Lower leg skin (tissue), 4 donors: ENCODE measurements around the gene PDXK. TPM values are rescaled to one million over a fixed set of nuclear protein-coding genes. Genes with fewer than 3 reads are reported as not detected.

Experiments used
- DNase-seq, 2 donors: peaks; one replicate each; pipeline ENCODE4 v3.0.0-alpha.2; 2019; ENCODE audit warnings: low spot score in 2 of 2
- H3K4me3 ChIP-seq: fragments of 200-600 bp; sonication (generic); 2 replicates; pipeline ENCODE4 v1.5.1; 2017; ENCODE audit warnings: mild to moderate bottlenecking, low read depth; ENCODE audit not compliant: poor library complexity, severe bottlenecking
- POLR2A ChIP-seq, 2 donors: fragments of 450-650 bp; IDR thresholded peaks; one replicate each; pipeline ENCODE4 v1.6.1; 2016 to 2017; ENCODE audit warnings: antibody characterized with exemption in 2 of 2, mild to moderate bottlenecking in 1 of 2, moderate library complexity in 1 of 2
- WGBS, 2 donors: methylation state at CpG; one replicate each; pipeline ENCODE4 v1.1.5; 2018; 5-methylcytosine and 5-hydroxymethylcytosine counted together
- intact Hi-C: fragments of 100-400 bp; cut with DNase I; formaldehyde crosslinking; loops from one replicate; pipeline ENCODE4 v1.15.0; 2023; ENCODE audit warnings: low total_unique reads
- total RNA-seq, 4 donors: library from RNA; depleted of rRNA; stranded (reverse); fragments of >200 nt; gene quantifications; one replicate each; pipeline ENCODE4 v1.1.0, GENCODE V29; 2016
- TF ChIP-seq, protein P1 (sequence below), 3 donors: fragments of 450-650 bp; IDR thresholded peaks; one replicate each; pipeline ENCODE4 v1.5.1; 2016; ENCODE audit warnings: antibody characterized with exemption in 3 of 3, mild to moderate bottlenecking in 3 of 3, moderate library complexity in 2 of 3

Gene PDXK
- total RNA-seq, 4 donors from 2014 or later: 19.5 to 55.6 (median 42.1) TPM

DNA sequence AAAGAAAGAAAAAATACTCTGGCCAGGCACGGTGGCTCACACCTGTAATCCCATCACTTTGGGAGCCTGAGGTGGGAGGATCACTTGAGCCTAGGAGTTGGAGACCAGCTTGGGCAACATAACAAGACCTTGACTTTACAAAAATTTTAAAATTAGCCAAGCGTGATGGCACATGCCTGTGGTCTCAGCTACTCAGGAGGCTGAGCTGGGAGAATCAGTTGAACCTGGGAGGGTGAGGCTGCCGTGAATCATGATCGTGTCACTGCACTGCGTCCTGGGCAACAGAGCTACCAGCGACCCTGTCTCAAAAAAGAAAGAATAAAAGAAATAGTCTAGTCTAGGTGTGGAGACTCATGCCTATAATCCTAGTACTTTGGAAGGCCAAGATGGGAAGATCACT is 37.3 kb upstream of the PDXK start:
- intact Hi-C loops: no loop called here
- no peak overlapping the region for H3K4me3 ChIP-seq
- 94 to 95% methylated on average over 6 of the region's 6 CpGs for WGBS, 2 donors
- TF ChIP-seq, protein P1, sequence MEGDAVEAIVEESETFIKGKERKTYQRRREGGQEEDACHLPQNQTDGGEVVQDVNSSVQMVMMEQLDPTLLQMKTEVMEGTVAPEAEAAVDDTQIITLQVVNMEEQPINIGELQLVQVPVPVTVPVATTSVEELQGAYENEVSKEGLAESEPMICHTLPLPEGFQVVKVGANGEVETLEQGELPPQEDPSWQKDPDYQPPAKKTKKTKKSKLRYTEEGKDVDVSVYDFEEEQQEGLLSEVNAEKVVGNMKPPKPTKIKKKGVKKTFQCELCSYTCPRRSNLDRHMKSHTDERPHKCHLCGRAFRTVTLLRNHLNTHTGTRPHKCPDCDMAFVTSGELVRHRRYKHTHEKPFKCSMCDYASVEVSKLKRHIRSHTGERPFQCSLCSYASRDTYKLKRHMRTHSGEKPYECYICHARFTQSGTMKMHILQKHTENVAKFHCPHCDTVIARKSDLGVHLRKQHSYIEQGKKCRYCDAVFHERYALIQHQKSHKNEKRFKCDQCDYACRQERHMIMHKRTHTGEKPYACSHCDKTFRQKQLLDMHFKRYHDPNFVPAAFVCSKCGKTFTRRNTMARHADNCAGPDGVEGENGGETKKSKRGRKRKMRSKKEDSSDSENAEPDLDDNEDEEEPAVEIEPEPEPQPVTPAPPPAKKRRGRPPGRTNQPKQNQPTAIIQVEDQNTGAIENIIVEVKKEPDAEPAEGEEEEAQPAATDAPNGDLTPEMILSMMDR (IDR thresholded peaks at IDR 0.05): no peak
- no peak for TF ChIP-seq POLR2A (IDR thresholded peaks at IDR 0.05)
- no peak for DNase-seq

DNA sequence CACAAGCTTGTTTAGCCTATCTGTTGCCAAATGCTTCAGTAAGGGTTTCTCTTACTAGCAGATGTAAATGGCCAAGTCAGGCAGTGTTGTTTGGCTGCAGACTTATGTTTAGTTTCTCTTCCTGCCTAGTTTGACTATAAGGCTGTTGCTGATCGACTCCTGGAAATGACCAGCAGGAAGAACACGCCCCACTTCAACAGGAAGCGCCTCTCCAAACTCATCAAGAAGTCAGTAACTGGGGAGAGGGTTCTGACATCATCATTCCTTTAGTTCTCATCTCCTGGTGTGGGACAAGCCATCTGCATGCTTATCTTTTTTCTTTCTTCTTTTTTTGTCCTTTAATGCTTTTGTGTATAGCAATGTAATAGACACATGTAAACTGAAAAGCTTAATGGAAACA is 34.5 kb upstream of the PDXK start:
- intact Hi-C loops: no loop called here
- no peak overlapping the region for H3K4me3 ChIP-seq
- 79 to 84% methylated on average over 3 of the region's 3 CpGs for WGBS, 2 donors
- no peak for TF ChIP-seq POLR2A (IDR thresholded peaks at IDR 0.05)
- TF ChIP-seq, protein P1 (IDR thresholded peaks at IDR 0.05): no peak
- DNase-seq: no peak

DNA sequence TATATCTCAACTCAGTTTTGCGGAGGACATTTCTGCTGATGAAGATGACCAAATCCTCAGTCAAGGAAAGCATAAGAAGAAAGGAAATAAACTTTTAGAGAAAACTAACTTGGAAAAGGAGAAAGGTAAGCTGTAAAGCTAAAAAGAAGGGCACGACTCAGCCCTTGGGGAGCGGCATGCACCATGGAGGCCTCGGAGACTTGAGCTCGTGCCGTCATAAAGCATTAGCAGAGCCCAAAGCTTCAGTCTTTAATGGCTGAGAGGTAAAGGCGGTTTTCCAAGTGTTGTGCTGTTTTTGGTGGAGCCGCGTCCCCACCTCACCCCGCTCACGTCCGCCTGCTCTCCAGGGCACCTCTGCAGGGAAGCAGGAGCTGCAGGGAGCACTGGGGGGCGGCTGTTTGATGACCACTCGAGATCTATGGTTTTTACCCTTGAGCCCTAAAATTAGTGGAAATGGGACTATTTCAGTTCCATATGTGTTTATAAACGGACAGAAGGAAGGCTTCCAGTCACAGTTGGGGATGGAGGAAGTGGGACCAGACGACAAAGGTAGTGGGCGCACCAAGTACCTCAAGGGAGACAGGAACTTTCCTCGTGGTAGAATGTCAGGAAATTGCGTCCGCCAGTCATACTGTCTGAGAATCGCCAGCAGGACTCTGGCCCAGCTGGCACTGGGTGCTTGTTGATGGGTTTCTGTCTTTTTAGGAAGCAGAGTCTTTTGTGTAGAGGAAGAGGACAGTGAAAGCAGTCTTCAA is 31.9 kb upstream of the PDXK start:
- intact Hi-C loops: no loop called here
- DNase-seq: no peak
- H3K4me3 ChIP-seq: no peak overlapping the region
- 92% methylated on average over 21 of the region's 21 CpGs for WGBS, 2 donors
- TF ChIP-seq, protein P1 (IDR thresholded peaks at IDR 0.05): no peak
- TF ChIP-seq POLR2A (IDR thresholded peaks at IDR 0.05): no peak

DNA sequence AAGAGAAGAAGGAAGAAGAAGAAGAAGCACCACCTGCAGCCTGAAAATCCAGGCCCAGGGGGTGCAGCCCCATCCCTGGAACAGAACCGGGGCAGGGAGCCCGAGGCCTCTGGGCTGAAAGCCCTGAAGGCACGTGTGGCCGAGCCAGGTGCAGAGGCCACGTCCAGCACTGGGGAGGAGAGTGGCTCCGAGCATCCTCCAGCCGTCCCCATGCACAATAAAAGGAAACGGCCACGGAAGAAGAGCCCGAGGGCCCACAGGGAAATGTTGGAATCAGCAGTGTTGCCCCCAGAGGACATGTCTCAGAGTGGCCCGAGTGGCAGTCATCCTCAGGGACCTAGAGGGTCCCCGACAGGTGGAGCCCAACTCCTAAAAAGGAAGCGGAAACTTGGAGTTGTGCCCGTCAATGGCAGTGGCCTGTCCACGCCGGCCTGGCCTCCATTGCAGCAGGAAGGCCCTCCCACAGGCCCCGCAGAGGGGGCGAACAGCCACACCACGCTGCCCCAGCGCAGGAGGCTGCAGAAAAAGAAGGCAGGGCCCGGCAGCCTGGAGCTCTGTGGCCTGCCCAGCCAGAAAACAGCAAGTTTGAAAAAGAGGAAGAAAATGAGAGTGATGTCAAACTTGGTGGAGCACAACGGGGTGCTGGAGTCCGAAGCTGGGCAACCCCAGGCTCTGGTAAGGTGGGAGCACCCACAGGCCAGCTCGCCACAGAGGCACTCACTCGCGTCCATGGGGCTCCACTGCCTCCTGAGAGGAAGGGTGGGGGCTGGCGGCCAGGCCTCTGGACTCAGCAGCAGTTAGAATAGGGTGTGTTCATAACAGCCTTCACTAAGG is 31.1 kb upstream of the PDXK start:
- no peak overlapping the region for H3K4me3 ChIP-seq
- WGBS, 2 donors: 78 to 86% methylated on average over 27 of the region's 27 CpGs
- intact Hi-C loops: no loop called here
- no peak for DNase-seq
- no peak for TF ChIP-seq POLR2A (IDR thresholded peaks at IDR 0.05)
- TF ChIP-seq, protein P1 (IDR thresholded peaks at IDR 0.05): no peak

DNA sequence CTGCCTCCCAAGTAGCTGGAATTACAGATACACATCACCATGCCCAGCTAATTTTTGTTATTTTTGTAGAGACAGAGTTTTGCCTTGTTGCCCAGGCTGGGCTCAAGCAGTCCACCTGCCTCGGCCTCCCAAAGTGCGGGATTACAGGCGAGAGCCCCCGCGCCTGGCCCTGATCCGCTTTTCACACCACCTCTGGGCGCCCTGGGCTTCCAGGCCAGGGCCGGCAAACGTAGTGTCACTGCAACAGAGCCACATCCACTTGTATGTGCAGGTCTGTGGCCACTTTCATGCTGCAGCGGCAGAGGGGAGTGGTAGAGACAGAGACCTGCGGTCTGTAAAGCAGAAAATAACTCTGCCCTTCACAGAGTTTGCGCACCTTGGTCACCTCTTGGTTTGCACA is 30.0 kb upstream of the PDXK start:
- 94 to 96% methylated on average over 12 of the region's 12 CpGs for WGBS, 2 donors
- intact Hi-C loops: no loop called here
- no peak for TF ChIP-seq POLR2A (IDR thresholded peaks at IDR 0.05)
- TF ChIP-seq, protein P1 (IDR thresholded peaks at IDR 0.05): no peak
- DNase-seq: no peak
- no peak overlapping the region for H3K4me3 ChIP-seq
